Measurements from ENCODE around the gene ACOT7. TPM values are rescaled to one million over a fixed set of nuclear protein-coding genes. Genes with fewer than 3 reads are reported as not detected.

The ACOT7 gene
- total RNA-seq, 1 donor from 2014 or later: 8.6 TPM

GRCh38 chr1:6244401-6245049 lies 149.0 kb downstream of the ACOT7 start:
- H3K9me3 ChIP-seq (replicated peaks): no peaks in the 10 kb centered on the region
- no peaks in the 10 kb centered on the region for H3K36me3 ChIP-seq
- H3K27ac ChIP-seq (replicated peaks): no peak overlapping the region
- H3K4me1 ChIP-seq: peaks cover 38% of the 10 kb centered on the region
- no peak for TF ChIP-seq CTCF (IDR thresholded peaks at IDR 0.05; ENCODE audit: borderline replicate concordance)
- H3K4me3 ChIP-seq: no peak overlapping the region
- peaks cover 97% of the 10 kb centered on the region for H3K27me3 ChIP-seq (ENCODE audit: low read depth)
- intact Hi-C loops (cut with micrococcal nuclease): no loop called here
- DNase-seq: no peak

GRCh38 chr1:6243993-6244392 lies 149.6 kb downstream of the ACOT7 start, which contains the start of gene HES3:
Gene HES3, plus strand, starts transcription at chr1:6244179. Its CDS starts 187 bp downstream, at chr1:6244366.
- H3K27me3 ChIP-seq (ENCODE audit: low read depth): peaks cover 98% of the 10 kb centered on the region
- intact Hi-C loops (cut with micrococcal nuclease): no loop called here

GRCh38 chr1:6243053-6243834 lies 150.3 kb downstream of the ACOT7 start:
- DNase-seq: no peak
- no peak for TF ChIP-seq CTCF (IDR thresholded peaks at IDR 0.05; ENCODE audit: borderline replicate concordance)
- H3K36me3 ChIP-seq: no peaks in the 10 kb centered on the region
- peaks cover 95% of the 10 kb centered on the region for H3K27me3 ChIP-seq (ENCODE audit: low read depth)
- H3K27ac ChIP-seq (replicated peaks): no peak overlapping the region
- intact Hi-C loops (cut with micrococcal nuclease): no loop called here
- no peaks in the 10 kb centered on the region for H3K9me3 ChIP-seq (replicated peaks)
- no peak overlapping the region for H3K4me3 ChIP-seq
- H3K4me1 ChIP-seq: peaks cover 31% of the 10 kb centered on the region

More at GRCh38 chr1:6243993-6244392, 149.6 kb downstream of the ACOT7 start, which contains the start of gene HES3:
- DNase-seq: no peak
- H3K36me3 ChIP-seq: no peaks in the 10 kb centered on the region
- no peak within 1 kb of the TSS for H3K4me3 ChIP-seq
- peaks cover 34% of the 10 kb centered on the region for H3K4me1 ChIP-seq
- H3K9me3 ChIP-seq (replicated peaks): no peaks in the 10 kb centered on the region
- no peak for TF ChIP-seq CTCF (IDR thresholded peaks at IDR 0.05; ENCODE audit: borderline replicate concordance)
- no peak within 1 kb of the TSS for H3K27ac ChIP-seq (replicated peaks)

GRCh38 chr1:6241887-6242740 lies 151.5 kb downstream of the ACOT7 start:
- Histone ChIP-seq H3K4me1 (peaks cover 31% of the 10 kb centered on the region), H3K27ac (replicated peaks) (no peak overlapping the region), H3K27me3 (ENCODE audit: low read depth) (peaks cover 84% of the 10 kb centered on the region), H3K4me3 (peak overlapping the region; percentile 50), H3K9me3 (replicated peaks) (no peaks in the 10 kb centered on the region), H3K36me3 (no peaks in the 10 kb centered on the region)
- intact Hi-C loops (cut with micrococcal nuclease): no loop called here
- no peak for TF ChIP-seq CTCF (IDR thresholded peaks at IDR 0.05; ENCODE audit: borderline replicate concordance)
- DNase-seq: no peak
